ENCODE results near the gene TTC22. TPM values are rescaled to one million over a fixed set of nuclear protein-coding genes. Genes with fewer than 3 reads are reported as not detected.

TTC22 gene
- polyA plus RNA-seq, 3 donors = 0.04 TPM; not detected in 2

- Mint-ChIP-seq H3K27ac (no peak overlapping the region), H3K27me3 (ENCODE audit: low read depth in 3 of 3) (no peaks in the 10 kb centered on the region), H3K4me3 (peak overlapping the region in 1 of 2 donors; percentile 20), H3K9me3 (peaks cover 0 to 2% (median 0%) of the 10 kb centered on the region in 7 donors), H3K4me1 (peaks cover 19% of the 10 kb centered on the region), H3K36me3 (no peaks in the 10 kb centered on the region)
- H3K27ac ChIP-seq (ENCODE audit: low read depth in 1 of 2, low read length in 2 of 2) = no peak overlapping the region
- no peak for TF ChIP-seq CTCF (IDR thresholded peaks at IDR 0.05)
- H3K27me3 ChIP-seq (ENCODE audit: control insufficient read depth in 2 of 2, insufficient read depth in 2 of 2, low read length in 2 of 2) = no peaks in the 10 kb centered on the region
- no peak for DNase-seq
- H4K20me1 ChIP-seq (ENCODE audit: insufficient read depth, low read length) = no peaks in the 10 kb centered on the region
- intact Hi-C loops (cut with micrococcal nuclease) = loop anchor here (10.0 kb wide), 2 partner anchors 362 to 822 kb away; partner anchors contain the start of genes SSBP3 (in 2 of the 2), IFT25 (in 1 of the 2) and LRRC42 (in 1 of the 2)
- peaks cover 10 to 17% of the 10 kb centered on the region in 2 donors for H3K4me1 ChIP-seq (ENCODE audit: control insufficient read depth in 1 of 2, insufficient read depth in 2 of 2, low read length in 2 of 2)
- H3K9ac ChIP-seq (ENCODE audit: insufficient read depth, low read length, poor library complexity, severe bottlenecking) = no peak overlapping the region
- H3K9me3 ChIP-seq (replicated peaks in 1 of 2; ENCODE audit: control insufficient read depth in 1 of 2, insufficient read depth in 1 of 2, low read length in 2 of 2) = no peaks in the 10 kb centered on the region
- H3K4me3 ChIP-seq (replicated peaks in 1 of 3; ENCODE audit: low read depth in 2 of 3, low read length in 3 of 3) = no peak overlapping the region
- no peak overlapping the region for H3K4me2 ChIP-seq (replicated peaks; ENCODE audit: extremely low read depth, low read length, poor library complexity, severe bottlenecking)
- WGBS (ENCODE audit: insufficient coverage) = no CpG with 5 or more reads among the region's 4 CpGs
- no peaks in the 10 kb centered on the region for H3K36me3 ChIP-seq (replicated peaks in 1 of 2; ENCODE audit: control insufficient read depth in 1 of 2, insufficient read depth in 2 of 2, low read length in 2 of 2)
- no peak overlapping the region for H2AFZ ChIP-seq (ENCODE audit: insufficient read depth, low read depth, low read length, poor library complexity, severe bottlenecking)
- peaks cover 17% of the 10 kb centered on the region for H3K79me2 ChIP-seq (ENCODE audit: insufficient read depth, low read length)
Measured at GRCh38 chr1:54766726-54767125, 34.4 kb downstream of the TTC22 start.

- intact Hi-C loops (cut with micrococcal nuclease) = loop anchor here (2.0 to 10.0 kb wide), 6 partner anchors 48 to 820 kb away; partner anchors contain the start of genes SSBP3 (in 2 of the 2), TCEANC2 (in 2 of the 2), TMEM59 (in 2 of the 2) and IFT25 (in 1 of the 2)
Measured at GRCh38 chr1:54764922-54765561, 36.1 kb downstream of the TTC22 start.

More at GRCh38 chr1:54764922-54765561, 36.1 kb downstream of the TTC22 start:
- peak overlapping the region; percentile 66 to 89 (median 79) for H3K27ac Mint-ChIP-seq
- Histone ChIP-seq H2AFZ (ENCODE audit: insufficient read depth, low read depth, low read length, poor library complexity, severe bottlenecking) (peak overlapping the region; percentile 51), H4K20me1 (ENCODE audit: insufficient read depth, low read length) (no peaks in the 10 kb centered on the region), H3K4me2 (replicated peaks; ENCODE audit: extremely low read depth, low read length, poor library complexity, severe bottlenecking) (peak overlapping the region; percentile 96), H3K27me3 (ENCODE audit: control insufficient read depth in 2 of 2, insufficient read depth in 2 of 2, low read length in 2 of 2) (no peaks in the 10 kb centered on the region), H3K4me3 (replicated peaks in 1 of 3; ENCODE audit: low read depth in 2 of 3, low read length in 3 of 3) (peak overlapping the region; percentile 40 to 96 (median 43)), H3K4me1 (ENCODE audit: control insufficient read depth in 1 of 2, insufficient read depth in 2 of 2, low read length in 2 of 2) (peaks cover 10 to 17% of the 10 kb centered on the region in 2 donors), H3K27ac (ENCODE audit: low read depth in 1 of 2, low read length in 2 of 2) (peak overlapping the region in 1 of 2 donors; percentile 70), H3K79me2 (ENCODE audit: insufficient read depth, low read length) (peaks cover 17% of the 10 kb centered on the region), H3K36me3 (replicated peaks in 1 of 2; ENCODE audit: control insufficient read depth in 1 of 2, insufficient read depth in 2 of 2, low read length in 2 of 2) (no peaks in the 10 kb centered on the region), H3K9me3 (replicated peaks in 1 of 2; ENCODE audit: control insufficient read depth in 1 of 2, insufficient read depth in 1 of 2, low read length in 2 of 2) (no peaks in the 10 kb centered on the region), H3K9ac (ENCODE audit: insufficient read depth, low read length, poor library complexity, severe bottlenecking) (peak overlapping the region; percentile 79)
- TF ChIP-seq CTCF (IDR thresholded peaks at IDR 0.05) = no peak
- peaks cover 19% of the 10 kb centered on the region for H3K4me1 Mint-ChIP-seq
- H3K4me3 Mint-ChIP-seq = peak overlapping the region; percentile 83 to 90
- no peaks in the 10 kb centered on the region for H3K36me3 Mint-ChIP-seq
- no peak for DNase-seq
- peaks cover 0 to 1% (median 0%) of the 10 kb centered on the region in 3 donors for H3K27me3 Mint-ChIP-seq (ENCODE audit: low read depth in 3 of 3)
- H3K9me3 Mint-ChIP-seq = peaks cover 0 to 2% (median 0%) of the 10 kb centered on the region in 7 donors
- WGBS (ENCODE audit: insufficient coverage) = 90% methylated on average over 2 of the region's 13 CpGs
